SK-N-SH (cell line): ENCODE measurements around the gene WNT2. TPM values are rescaled to one million over a fixed set of nuclear protein-coding genes. Genes with fewer than 3 reads are reported as not detected.

Source experiments
- CTCF ChIA-PET: fragments of 300-600, 350-600 bp; formaldehyde crosslinking; extraction: SDS; loops from one replicate; lab custom pipeline; 2021; lab: Yijun Ruan, JAX
- POLR2A ChIA-PET: fragments of 350-600 bp; sonication (Branson Sonifier 250); formaldehyde crosslinking; extraction: SDS; loops from one replicate; lab custom pipeline; 2020; ENCODE audit warnings: antibody characterized with exemption, inconsistent platforms; lab: Yijun Ruan, JAX
- DNase-seq: peaks from one replicate; pipeline ENCODE4 v3.0.0; 2012
- H2AFZ ChIP-seq: fragments of 200-600 bp; sonication (generic); 2 replicates; pipeline ENCODE4 v1.8.1; 2016; ENCODE audit warnings: antibody characterized with exemption, mild to moderate bottlenecking, low read depth
- H3F3A ChIP-seq: fragments of 200-600 bp; sonication (generic); replicated peaks from 2 replicates; pipeline ENCODE3; 2016; ENCODE audit warnings: antibody characterized with exemption, mild to moderate bottlenecking; ENCODE audit not compliant: insufficient read depth
- H3K27ac ChIP-seq, 2 experiments: fragments of 200-500 bp in 1 of 2; fragments of 200-600 bp in 1 of 2; sonication (Bioruptor generic) in 1 of 2; sonication (generic), shearing (Covaris generic) in 1 of 2; 2 replicates each; pipeline versions ENCODE4 v1.5.1 to v1.6.1; 2014 to 2016; ENCODE audit warnings: low read depth in 2 of 2, inconsistent platforms in 1 of 2, low read length in 1 of 2, mild to moderate bottlenecking in 1 of 2, mixed read lengths in 1 of 2
- H3K27me3 ChIP-seq: fragments of 200-600 bp; sonication (generic), shearing (Covaris generic); 2 replicates; pipeline ENCODE4 v1.6.1; 2016; ENCODE audit warnings: mixed run types; ENCODE audit not compliant: insufficient read depth
- H3K36me3 ChIP-seq, 2 experiments: fragments of 200-500 bp in 1 of 2; fragments of 200-600 bp in 1 of 2; sonication (Bioruptor generic) in 1 of 2; sonication (generic) in 1 of 2; replicated peaks in 1 of 2; 2 replicates each; pipeline versions ENCODE3 to v1.5.1; 2014 to 2016; ENCODE audit warnings: low read length in 1 of 2, mild to moderate bottlenecking in 1 of 2; ENCODE audit not compliant: insufficient read depth in 2 of 2, control insufficient read depth in 1 of 2
- H3K4me1 ChIP-seq, 2 experiments: fragments of 200-500 bp in 1 of 2; fragments of 200-600 bp in 1 of 2; sonication (Bioruptor generic) in 1 of 2; sonication (generic), shearing (Covaris generic) in 1 of 2; 2 replicates each; pipeline versions ENCODE4 v1.5.1 to v1.6.1; 2014 to 2016; ENCODE audit warnings: low read depth in 1 of 2, low read length in 1 of 2, mixed run types in 1 of 2; ENCODE audit not compliant: insufficient read depth in 2 of 2, control insufficient read depth in 1 of 2
- H3K4me2 ChIP-seq: fragments of 200-600 bp; sonication (generic), shearing (Covaris generic); 2 replicates; pipeline ENCODE4 v1.6.1; 2017; ENCODE audit warnings: mixed run types
- H3K4me3 ChIP-seq, 2 experiments: fragments of 200-500 bp in 1 of 2; fragments of 200-600 bp in 1 of 2; sonication (Bioruptor generic) in 1 of 2; sonication (generic), shearing (Covaris generic) in 1 of 2; 2 replicates each; pipeline versions ENCODE4 v1.5.1 to v1.8.1; 2014 to 2016; ENCODE audit warnings: low read depth in 2 of 2, inconsistent platforms in 1 of 2, low read length in 1 of 2, mild to moderate bottlenecking in 1 of 2, mixed read lengths in 1 of 2, moderate library complexity in 1 of 2
- H3K79me2 ChIP-seq: fragments of 200-600 bp; sonication (generic); 2 replicates; pipeline ENCODE4 v1.8.1; 2017; ENCODE audit warnings: mild to moderate bottlenecking; ENCODE audit not compliant: insufficient read depth
- H3K9ac ChIP-seq: fragments of 200-600 bp; sonication (generic); 2 replicates; pipeline ENCODE4 v1.6.1; 2017; ENCODE audit warnings: mixed run types
- H3K9me2 ChIP-seq: fragments of 200-600 bp; sonication (generic); 2 replicates; pipeline ENCODE4 v1.6.1; 2017; ENCODE audit warnings: mixed run types
- H3K9me3 ChIP-seq: fragments of 200-600 bp; sonication (generic); 2 replicates; pipeline ENCODE4 v1.6.1; 2017; ENCODE audit warnings: mixed run types, mild to moderate bottlenecking, moderate library complexity
- H4K20me1 ChIP-seq: fragments of 200-600 bp; sonication (generic); 2 replicates; pipeline ENCODE4 v1.6.1; 2017; ENCODE audit warnings: mild to moderate bottlenecking, mixed run types; ENCODE audit not compliant: insufficient read depth
- EZH2phosphoT487 ChIP-seq: fragments of 200-600 bp; sonication (generic); IDR thresholded peaks from 2 replicates; pipeline ENCODE4 v1.6.1; 2017; ENCODE audit warnings: low read depth, mixed run types, mild to moderate bottlenecking, antibody characterized with exemption, moderate library complexity, borderline replicate concordance
- GABPA ChIP-seq: IDR thresholded peaks from 2 replicates; pipeline ENCODE4 v1.4.0; 2012; ENCODE audit warnings: low read depth, mild to moderate bottlenecking
- MEF2A ChIP-seq: IDR thresholded peaks from 2 replicates; pipeline ENCODE4 v1.4.0; 2012; ENCODE audit warnings: low read depth, borderline replicate concordance
- NRF1 ChIP-seq: IDR thresholded peaks from 2 replicates; pipeline ENCODE4 v1.6.1; 2012; ENCODE audit warnings: low read depth, mild to moderate bottlenecking, low read length
- RFX5 ChIP-seq: IDR thresholded peaks from 2 replicates; pipeline ENCODE4 v1.6.1; 2012; ENCODE audit warnings: mild to moderate bottlenecking, improper control_type of control experiment, low read length
- RXRA ChIP-seq: IDR thresholded peaks from 2 replicates; pipeline ENCODE4 v1.4.0; 2012; ENCODE audit warnings: low read depth, mild to moderate bottlenecking, borderline replicate concordance
- YY1 ChIP-seq: IDR thresholded peaks from 2 replicates; pipeline ENCODE4 v1.4.0; 2012; ENCODE audit warnings: low read depth, mild to moderate bottlenecking
- polyA plus RNA-seq, 3 experiments: library from polyadenylated mRNA; depleted of rRNA; stranded (reverse); fragments of >200 nt; gene quantifications; 2 replicates each; pipeline ENCODE4 v1.2.3, GENCODE V29; 2012
- TF ChIP-seq, protein P1 (sequence below): IDR thresholded peaks from 2 replicates; pipeline ENCODE4 v1.6.1; 2012; ENCODE audit warnings: mild to moderate bottlenecking, low read depth, low read length, moderate library complexity
- TF ChIP-seq, protein P2 (sequence below): IDR thresholded peaks from 2 replicates; pipeline ENCODE4; 2012
- TF ChIP-seq, protein P3 (sequence below): fragments of 150-350 bp; IDR thresholded peaks from 2 replicates; pipeline ENCODE4 v1.6.1; 2017; ENCODE audit warnings: antibody characterized with exemption, low read length, low read depth, borderline replicate concordance

The WNT2 gene
- polyA plus RNA-seq, 1 of the 3 experiments (the other 2 are of a cell fraction) = not detected

DNA sequence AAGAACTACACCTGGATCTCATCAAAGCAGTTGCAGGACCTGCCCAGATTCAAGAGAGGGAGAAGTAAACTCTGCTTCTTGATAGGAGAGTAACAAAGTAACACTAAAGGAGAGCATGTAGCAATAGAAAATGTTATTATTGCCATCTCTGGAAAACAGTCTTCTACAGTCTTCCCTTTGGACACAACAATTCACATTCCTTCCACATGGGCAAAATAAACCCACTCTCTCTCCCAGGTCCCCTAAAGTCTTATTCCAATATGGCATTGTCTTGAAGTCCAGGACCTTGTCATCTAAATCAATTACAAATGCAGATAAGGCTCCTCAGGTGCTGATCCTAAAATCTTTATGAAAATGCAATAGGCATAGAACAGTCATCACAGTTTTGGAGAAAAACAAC lies 10.3 kb upstream of the WNT2 start (continued):
- TF ChIP-seq, protein P1, sequence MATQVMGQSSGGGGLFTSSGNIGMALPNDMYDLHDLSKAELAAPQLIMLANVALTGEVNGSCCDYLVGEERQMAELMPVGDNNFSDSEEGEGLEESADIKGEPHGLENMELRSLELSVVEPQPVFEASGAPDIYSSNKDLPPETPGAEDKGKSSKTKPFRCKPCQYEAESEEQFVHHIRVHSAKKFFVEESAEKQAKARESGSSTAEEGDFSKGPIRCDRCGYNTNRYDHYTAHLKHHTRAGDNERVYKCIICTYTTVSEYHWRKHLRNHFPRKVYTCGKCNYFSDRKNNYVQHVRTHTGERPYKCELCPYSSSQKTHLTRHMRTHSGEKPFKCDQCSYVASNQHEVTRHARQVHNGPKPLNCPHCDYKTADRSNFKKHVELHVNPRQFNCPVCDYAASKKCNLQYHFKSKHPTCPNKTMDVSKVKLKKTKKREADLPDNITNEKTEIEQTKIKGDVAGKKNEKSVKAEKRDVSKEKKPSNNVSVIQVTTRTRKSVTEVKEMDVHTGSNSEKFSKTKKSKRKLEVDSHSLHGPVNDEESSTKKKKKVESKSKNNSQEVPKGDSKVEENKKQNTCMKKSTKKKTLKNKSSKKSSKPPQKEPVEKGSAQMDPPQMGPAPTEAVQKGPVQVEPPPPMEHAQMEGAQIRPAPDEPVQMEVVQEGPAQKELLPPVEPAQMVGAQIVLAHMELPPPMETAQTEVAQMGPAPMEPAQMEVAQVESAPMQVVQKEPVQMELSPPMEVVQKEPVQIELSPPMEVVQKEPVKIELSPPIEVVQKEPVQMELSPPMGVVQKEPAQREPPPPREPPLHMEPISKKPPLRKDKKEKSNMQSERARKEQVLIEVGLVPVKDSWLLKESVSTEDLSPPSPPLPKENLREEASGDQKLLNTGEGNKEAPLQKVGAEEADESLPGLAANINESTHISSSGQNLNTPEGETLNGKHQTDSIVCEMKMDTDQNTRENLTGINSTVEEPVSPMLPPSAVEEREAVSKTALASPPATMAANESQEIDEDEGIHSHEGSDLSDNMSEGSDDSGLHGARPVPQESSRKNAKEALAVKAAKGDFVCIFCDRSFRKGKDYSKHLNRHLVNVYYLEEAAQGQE = no peak
- TF ChIP-seq RFX5 (no peak), NRF1 (no peak), GABPA (no peak)

DNA sequence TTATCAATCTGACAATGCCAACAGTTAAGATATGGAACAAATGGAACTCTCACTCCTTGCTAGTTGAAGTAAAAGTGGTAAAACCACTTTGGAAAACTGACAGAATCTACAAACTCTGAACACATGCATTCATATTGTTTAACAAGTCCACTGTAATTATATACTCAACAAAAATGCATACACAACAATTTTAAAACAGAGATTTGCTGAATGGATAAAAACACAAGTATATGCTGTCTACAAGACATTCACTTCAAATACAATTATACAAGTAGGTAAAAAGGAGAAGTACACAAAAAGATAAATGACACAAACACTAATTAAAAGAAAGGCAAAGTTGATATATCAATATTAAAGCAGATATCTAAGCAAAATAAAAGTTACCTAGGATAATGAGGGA lies 9.2 kb upstream of the WNT2 start:
- no peak overlapping the region for H3K4me3 ChIP-seq
- H4K20me1 ChIP-seq = no peaks in the 10 kb centered on the region
- no peak overlapping the region for H2AFZ ChIP-seq
- H3K27ac ChIP-seq = no peak overlapping the region
- ChIA-PET CTCF (no interaction called here), POLR2A (no interaction called here)
- no peaks in the 10 kb centered on the region for H3K36me3 ChIP-seq
- H3K27me3 ChIP-seq = peaks cover 18% of the 10 kb centered on the region; the same call in 1 of the 2 replicates
- H3K4me1 ChIP-seq = no peaks in the 10 kb centered on the region
- no peak for TF ChIP-seq RXRA
- TF ChIP-seq, protein P2, sequence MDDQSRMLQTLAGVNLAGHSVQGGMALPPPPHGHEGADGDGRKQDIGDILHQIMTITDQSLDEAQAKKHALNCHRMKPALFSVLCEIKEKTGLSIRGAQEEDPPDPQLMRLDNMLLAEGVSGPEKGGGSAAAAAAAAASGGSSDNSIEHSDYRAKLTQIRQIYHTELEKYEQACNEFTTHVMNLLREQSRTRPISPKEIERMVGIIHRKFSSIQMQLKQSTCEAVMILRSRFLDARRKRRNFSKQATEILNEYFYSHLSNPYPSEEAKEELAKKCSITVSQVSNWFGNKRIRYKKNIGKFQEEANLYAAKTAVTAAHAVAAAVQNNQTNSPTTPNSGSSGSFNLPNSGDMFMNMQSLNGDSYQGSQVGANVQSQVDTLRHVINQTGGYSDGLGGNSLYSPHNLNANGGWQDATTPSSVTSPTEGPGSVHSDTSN = no peak
- no peak for TF ChIP-seq MEF2A
- TF ChIP-seq, protein P3, sequence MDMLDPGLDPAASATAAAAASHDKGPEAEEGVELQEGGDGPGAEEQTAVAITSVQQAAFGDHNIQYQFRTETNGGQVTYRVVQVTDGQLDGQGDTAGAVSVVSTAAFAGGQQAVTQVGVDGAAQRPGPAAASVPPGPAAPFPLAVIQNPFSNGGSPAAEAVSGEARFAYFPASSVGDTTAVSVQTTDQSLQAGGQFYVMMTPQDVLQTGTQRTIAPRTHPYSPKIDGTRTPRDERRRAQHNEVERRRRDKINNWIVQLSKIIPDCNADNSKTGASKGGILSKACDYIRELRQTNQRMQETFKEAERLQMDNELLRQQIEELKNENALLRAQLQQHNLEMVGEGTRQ = no peak
- no peak for TF ChIP-seq YY1
- no peak for TF ChIP-seq EZH2phosphoT487
- H3F3A ChIP-seq = no peaks in the 10 kb centered on the region
- no peak overlapping the region for H3K9ac ChIP-seq
- 0 out of 2 replicates have a peak, but pooled peaks cover 8% of the 10 kb centered on the region for H3K9me3 ChIP-seq
- DNase-seq = no peak
- peaks cover 4% of the 10 kb centered on the region; the same call in 1 of the 2 replicates for H3K9me2 ChIP-seq
- no peak overlapping the region for H3K4me2 ChIP-seq
- no peaks in the 10 kb centered on the region for H3K79me2 ChIP-seq
